SK-N-SH treated with all-trans-retinoic acid at 6 μM for 48 hours (cell line): ENCODE results near the gene PADI3.

ENCODE experiments used
- ATAC-seq: fragments of 200-7000 bp; cut with Tn5 transposase; 3 replicates; pipeline ENCODE4 v1.9.1; 2020; ENCODE audit warnings: mild to moderate bottlenecking, moderate library complexity
- ARNTL ChIP-seq: fragments of 450-650 bp; formaldehyde crosslinking; IDR thresholded peaks from 2 replicates; pipeline ENCODE4 v1.5.0; 2020; ENCODE audit warnings: low read depth, mild to moderate bottlenecking, moderate library complexity, borderline replicate concordance
- BACH2 ChIP-seq: fragments of 250-450 bp; sonication (Bioruptor Pico); IDR thresholded peaks from 2 replicates; pipeline ENCODE4 v1.9.0; 2021; ENCODE audit warnings: mild to moderate bottlenecking, borderline replicate concordance
- CREB5 ChIP-seq: fragments of 250-450 bp; sonication (Bioruptor Pico); IDR thresholded peaks from 2 replicates; pipeline ENCODE4 v1.5.1; 2020; ENCODE audit warnings: low read depth, mild to moderate bottlenecking, moderate library complexity
- CSDC2 ChIP-seq: fragments of 250-450 bp; sonication (Bioruptor Pico); IDR thresholded peaks from 2 replicates; pipeline ENCODE4 v1.5.0; 2020; ENCODE audit warnings: mild to moderate bottlenecking, moderate library complexity
- ESRRG ChIP-seq: fragments of 250-450 bp; sonication (Bioruptor Pico); IDR thresholded peaks from 2 replicates; pipeline ENCODE4 v1.6.1; 2021; ENCODE audit warnings: mild to moderate bottlenecking
- ISL1 ChIP-seq: fragments of 250-450 bp; sonication (Bioruptor Pico); IDR thresholded peaks from 2 replicates; pipeline ENCODE4 v2.1.2; 2022; ENCODE audit warnings: mild to moderate bottlenecking, moderate library complexity
- OSR1 ChIP-seq: fragments of 250-450 bp; sonication (Bioruptor Pico); IDR thresholded peaks from 2 replicates; pipeline ENCODE4 v1.8.0; 2022; ENCODE audit warnings: moderate library complexity, mild to moderate bottlenecking, inconsistent platforms
- PATZ1 ChIP-seq: fragments of 250-450 bp; sonication (Bioruptor Pico); IDR thresholded peaks from 2 replicates; pipeline ENCODE4 v1.8.0; 2020; ENCODE audit warnings: mild to moderate bottlenecking, moderate library complexity, borderline replicate concordance
- POU6F1 ChIP-seq: fragments of 250-450 bp; sonication (Bioruptor Pico); IDR thresholded peaks from 2 replicates; pipeline ENCODE4 v1.8.0; 2021; ENCODE audit warnings: low read depth, mild to moderate bottlenecking, moderate library complexity, borderline replicate concordance
- PPARA ChIP-seq: fragments of 250-450 bp; sonication (Bioruptor Pico); IDR thresholded peaks from 2 replicates; pipeline ENCODE4 v1.5.0; 2020; ENCODE audit warnings: mild to moderate bottlenecking, borderline replicate concordance
- RARB ChIP-seq: fragments of 250-450 bp; sonication (Bioruptor Pico); IDR thresholded peaks from 2 replicates; pipeline ENCODE4 v1.8.0; 2021; ENCODE audit warnings: mild to moderate bottlenecking, moderate library complexity
- SNAI2 ChIP-seq: fragments of 250-450 bp; sonication (Bioruptor Pico); IDR thresholded peaks from 2 replicates; pipeline ENCODE4 v1.5.0; 2020; ENCODE audit warnings: mild to moderate bottlenecking, moderate library complexity
- TCF4 ChIP-seq: fragments of 250-450 bp; sonication (Bioruptor Pico); IDR thresholded peaks from 2 replicates; pipeline ENCODE4 v1.8.0; 2021; ENCODE audit warnings: mild to moderate bottlenecking, moderate library complexity, borderline replicate concordance
- TOX ChIP-seq: fragments of 250-450 bp; sonication (Bioruptor Pico); IDR thresholded peaks from 2 replicates; pipeline ENCODE4 v1.8.0; 2021; ENCODE audit warnings: mild to moderate bottlenecking, moderate library complexity, borderline replicate concordance
- TSHZ2 ChIP-seq: fragments of 250-450 bp; sonication (Bioruptor Pico); IDR thresholded peaks from 2 replicates; pipeline ENCODE4 v1.5.0; 2020; ENCODE audit warnings: mild to moderate bottlenecking, moderate library complexity
- ZC3H10 ChIP-seq: fragments of 250-450 bp; sonication (Bioruptor Pico); IDR thresholded peaks from 2 replicates; pipeline ENCODE4 v1.5.1; 2021; ENCODE audit warnings: mild to moderate bottlenecking, moderate library complexity
- ZFP3 ChIP-seq: fragments of 250-450 bp; sonication (Bioruptor Pico); IDR thresholded peaks from 2 replicates; pipeline ENCODE4 v1.5.0; 2020; ENCODE audit warnings: mild to moderate bottlenecking, moderate library complexity
- ZFP30 ChIP-seq: fragments of 450-650 bp; formaldehyde crosslinking; IDR thresholded peaks from 2 replicates; pipeline ENCODE4 v1.5.0; 2022; ENCODE audit warnings: mild to moderate bottlenecking, moderate library complexity
- ZNF565 ChIP-seq: fragments of 450-650 bp; formaldehyde crosslinking; conservative IDR thresholded peaks from 2 replicates; pipeline ENCODE4 v1.5.0; 2020; ENCODE audit warnings: low read depth, mild to moderate bottlenecking, moderate library complexity
- ZNF70 ChIP-seq: fragments of 450-650 bp; formaldehyde crosslinking; IDR thresholded peaks from 2 replicates; pipeline ENCODE4 v1.5.0; 2020; ENCODE audit warnings: mild to moderate bottlenecking, moderate library complexity

Gene PADI3

GRCh38 chr1:17306921-17307320, 58.0 kb downstream of the PADI3 start:
- TF ChIP-seq ZNF70 (CRISPR knock-in tag) (no peak), TCF4 (CRISPR knock-in tag) (no peak), CSDC2 (CRISPR knock-in tag) (no peak), TSHZ2 (no peak), ZFP30 (CRISPR knock-in tag) (no peak), TOX (no peak), ESRRG (CRISPR knock-in tag) (no peak)
- no peak for ATAC-seq

GRCh38 chr1:17307329-17307728, 58.4 kb downstream of the PADI3 start:
- TF ChIP-seq ZNF565 (CRISPR knock-in tag) (no peak), SNAI2 (CRISPR knock-in tag) (no peak), CSDC2 (CRISPR knock-in tag) (no peak), ZNF70 (CRISPR knock-in tag) (no peak), ISL1 (no peak)
- ATAC-seq, result no peak

GRCh38 chr1:17307946-17308345, 59.0 kb downstream of the PADI3 start, which contains the start of gene PADI4:
Gene PADI4, plus strand, starts transcription at chr1:17308197. Its CDS starts 26 bp downstream, at chr1:17308223.
- TF ChIP-seq OSR1 (no peak), ZFP30 (CRISPR knock-in tag) (no peak), ISL1 (no peak)
- ATAC-seq, result no peak

- no peak for ATAC-seq
- TF ChIP-seq ESRRG (CRISPR knock-in tag), result no peak
- TF ChIP-seq ISL1, result no peak
- no peak for TF ChIP-seq PPARA (CRISPR knock-in tag)
- TF ChIP-seq OSR1, result no peak
- no peak for TF ChIP-seq ZFP3 (CRISPR knock-in tag)
- TF ChIP-seq CSDC2 (CRISPR knock-in tag), result no peak
- TF ChIP-seq SNAI2 (CRISPR knock-in tag), result no peak
- TF ChIP-seq ARNTL (CRISPR knock-in tag), result no peak
- no peak for TF ChIP-seq BACH2
- TF ChIP-seq RARB (CRISPR knock-in tag), result no peak
- TF ChIP-seq POU6F1 (CRISPR knock-in tag), result no peak
- TF ChIP-seq PATZ1 (CRISPR knock-in tag), result no peak
- no peak for TF ChIP-seq ZNF565 (CRISPR knock-in tag)
- no peak for TF ChIP-seq TCF4 (CRISPR knock-in tag)
- TF ChIP-seq CREB5 (CRISPR knock-in tag), result no peak
Measured at GRCh38 chr1:17308593-17308992, 59.7 kb downstream of the PADI3 start.

- no peak for ATAC-seq
- TF ChIP-seq ZC3H10 (CRISPR knock-in tag) (no peak), CREB5 (CRISPR knock-in tag) (no peak), SNAI2 (CRISPR knock-in tag) (no peak), ZFP3 (CRISPR knock-in tag) (no peak), TSHZ2 (no peak), ISL1 (no peak), ESRRG (CRISPR knock-in tag) (no peak)
Measured at GRCh38 chr1:17309426-17310067, 60.6 kb downstream of the PADI3 start.
